ENCODE data around the gene CUL7. TPM values are rescaled to one million over a fixed set of nuclear protein-coding genes. Genes with fewer than 3 reads are reported as not detected.

Gene CUL7
- total RNA-seq (2021) (20.8 to 27.9 TPM (median 27.0 TPM) in 3 replicates), Bru-seq, nascent RNA (percentile 56 among the genes with signal in this experiment)
- long read RNA-seq, experiment 1, full-length matches to known transcripts: 14 of 69 reads
- long read RNA-seq, experiment 1, partial matches to known transcripts: 24 of 69 reads
- long read RNA-seq, experiment 1, other reads (novel, unspliced or antisense): 31 of 69 reads
- long read RNA-seq, experiment 2, full-length matches to known transcripts: 2 of 30 reads
- long read RNA-seq, experiment 2, partial matches to known transcripts: 17 of 30 reads
- long read RNA-seq, experiment 2, other reads (novel, unspliced or antisense): 11 of 30 reads
- long read RNA-seq, experiment 3: 0 reads

DNA sequence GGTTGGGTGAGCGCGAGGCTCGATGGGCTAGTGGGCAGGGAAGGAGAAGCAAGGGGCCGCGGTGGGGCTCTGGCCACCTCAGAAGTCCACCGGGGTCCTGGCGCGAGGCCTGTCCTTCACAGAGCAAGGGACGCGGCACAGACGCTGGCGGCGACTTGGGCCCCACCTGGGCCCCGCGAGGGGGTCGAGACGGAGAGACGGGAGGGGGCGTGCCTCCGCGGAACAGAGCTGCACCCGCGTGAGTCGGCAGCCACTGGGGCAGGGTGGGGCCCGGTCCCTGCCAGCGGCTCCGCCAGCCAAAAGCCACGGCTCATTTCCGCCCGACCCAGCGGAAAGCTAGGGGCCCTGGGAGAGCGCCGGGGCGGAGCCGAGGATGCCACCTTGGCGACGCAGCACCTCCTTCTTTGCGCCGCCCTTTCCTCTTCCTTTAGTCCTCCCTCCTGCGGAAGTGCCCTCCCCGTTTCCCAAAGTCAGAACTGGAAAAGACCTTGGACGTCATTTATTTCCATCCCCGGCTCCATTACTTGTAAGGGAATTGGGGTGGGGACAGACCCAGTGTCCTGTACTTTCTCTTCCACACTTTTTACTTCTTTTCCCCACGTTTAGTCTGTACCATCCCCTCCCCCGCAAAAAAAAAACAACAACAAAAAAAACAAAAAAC is at the start of gene CUL7:
TSS of gene CUL7 (minus strand) at position 307 of the 661 bp plus-strand sequence. CDS start 1,063 bp downstream, outside the sequence.
- Mint-ChIP-seq H3K36me3 (peaks cover 39% of the 10 kb centered on the region), H3K4me1 (peaks cover 30% of the 10 kb centered on the region), H3K27ac (peak within 1 kb of the TSS; percentile 95), H3K9me3 (no peaks in the 10 kb centered on the region), H3K4me3 (peak within 1 kb of the TSS; percentile 91), H3K27me3 (ENCODE audit: low read depth) (no peaks in the 10 kb centered on the region)
- CTCF ChIA-PET: interaction anchor here (0.6 to 2.3 kb wide), 10 partner anchors 20 to 176 kb away, joined by 3 to 22 read pairs (median 4); partner anchors contain the start of genes CNPY3, DNPH1, GNMT and PTK7
- POLR2A ChIA-PET: interaction anchor here (0.6 to 2.5 kb wide), 10 partner anchors 18 to 440 kb away, joined by 3 to 13 read pairs (median 4); partner anchors contain the start of genes CRIP3, KLHDC3, RRP36 and SRF
- DNase-seq (ENCODE audit: low spot score): peak; percentile 86
- ATAC-seq: peak; percentile 93
- TF ChIP-seq IRF2 (CRISPR knock-in tag; IDR thresholded peaks at IDR 0.05; ENCODE audit: borderline replicate concordance, low read depth) (no peak), FOXK1 (CRISPR knock-in tag; IDR thresholded peaks at IDR 0.05) (no peak), ATF1 (CRISPR knock-in tag; IDR thresholded peaks at IDR 0.05) (0 out of 2 replicates have a peak, but pooled peaks have one; percentile 30), ZNF671 (CRISPR knock-in tag; IDR thresholded peaks at IDR 0.05) (no peak; the same call in 1 of the 2 replicates), MXD4 (CRISPR knock-in tag; IDR thresholded peaks at IDR 0.05; ENCODE audit: borderline replicate concordance) (no peak), SOX15 (CRISPR knock-in tag; IDR thresholded peaks at IDR 0.05) (no peak), E2F4 (CRISPR knock-in tag; IDR thresholded peaks at IDR 0.05; ENCODE audit: borderline replicate concordance, low read depth) (no peak), ZNF232 (CRISPR knock-in tag; IDR thresholded peaks at IDR 0.05) (no peak), GABPB1 (CRISPR knock-in tag; IDR thresholded peaks at IDR 0.05) (peak; percentile 83; the same call in 1 of the 2 replicates), ZMAT4 (CRISPR knock-in tag; IDR thresholded peaks at IDR 0.05) (peak; percentile 88), GTF2I (CRISPR knock-in tag; conservative IDR thresholded peaks at IDR 0.05) (no peak), JUN (CRISPR knock-in tag; IDR thresholded peaks at IDR 0.05) (no peak), ZNF396 (CRISPR knock-in tag; IDR thresholded peaks at IDR 0.05; ENCODE audit: borderline replicate concordance) (no peak), HMGXB4 (CRISPR knock-in tag; IDR thresholded peaks at IDR 0.05) (peak; percentile 98), ZNF138 (CRISPR knock-in tag; conservative IDR thresholded peaks at IDR 0.05) (no peak), JAZF1 (CRISPR knock-in tag; IDR thresholded peaks at IDR 0.05) (no peak), FOXP1 (CRISPR knock-in tag; IDR thresholded peaks at IDR 0.05; ENCODE audit: borderline replicate concordance) (peak; percentile 77), GRHL2 (CRISPR knock-in tag; IDR thresholded peaks at IDR 0.05; ENCODE audit: insufficient replicate concordance, severe bottlenecking) (no peak), ZNF219 (CRISPR knock-in tag; IDR thresholded peaks at IDR 0.05; ENCODE audit: borderline replicate concordance) (no peak), IRF1 (CRISPR knock-in tag; IDR thresholded peaks at IDR 0.05) (no peak), KAT7 (CRISPR knock-in tag; IDR thresholded peaks at IDR 0.05; ENCODE audit: borderline replicate concordance) (peak; percentile 69; the same call in 1 of the 2 replicates), ZNF423 (CRISPR knock-in tag; IDR thresholded peaks at IDR 0.05) (no peak), CREM (CRISPR knock-in tag; IDR thresholded peaks at IDR 0.05) (peak; percentile 82)
- TF ChIP-seq, protein P1, sequence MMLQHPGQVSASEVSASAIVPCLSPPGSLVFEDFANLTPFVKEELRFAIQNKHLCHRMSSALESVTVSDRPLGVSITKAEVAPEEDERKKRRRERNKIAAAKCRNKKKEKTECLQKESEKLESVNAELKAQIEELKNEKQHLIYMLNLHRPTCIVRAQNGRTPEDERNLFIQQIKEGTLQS (CRISPR knock-in tag; conservative IDR thresholded peaks at IDR 0.05): no peak
- TF ChIP-seq, protein P2, sequence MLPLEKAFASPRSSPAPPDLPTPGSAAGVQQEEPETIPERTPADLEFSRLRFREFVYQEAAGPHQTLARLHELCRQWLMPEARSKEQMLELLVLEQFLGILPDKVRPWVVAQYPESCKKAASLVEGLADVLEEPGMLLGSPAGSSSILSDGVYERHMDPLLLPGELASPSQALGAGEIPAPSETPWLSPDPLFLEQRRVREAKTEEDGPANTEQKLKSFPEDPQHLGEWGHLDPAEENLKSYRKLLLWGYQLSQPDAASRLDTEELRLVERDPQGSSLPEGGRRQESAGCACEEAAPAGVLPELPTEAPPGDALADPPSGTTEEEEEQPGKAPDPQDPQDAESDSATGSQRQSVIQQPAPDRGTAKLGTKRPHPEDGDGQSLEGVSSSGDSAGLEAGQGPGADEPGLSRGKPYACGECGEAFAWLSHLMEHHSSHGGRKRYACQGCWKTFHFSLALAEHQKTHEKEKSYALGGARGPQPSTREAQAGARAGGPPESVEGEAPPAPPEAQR (CRISPR knock-in tag; IDR thresholded peaks at IDR 0.05): no peak
- TF ChIP-seq, protein P3, sequence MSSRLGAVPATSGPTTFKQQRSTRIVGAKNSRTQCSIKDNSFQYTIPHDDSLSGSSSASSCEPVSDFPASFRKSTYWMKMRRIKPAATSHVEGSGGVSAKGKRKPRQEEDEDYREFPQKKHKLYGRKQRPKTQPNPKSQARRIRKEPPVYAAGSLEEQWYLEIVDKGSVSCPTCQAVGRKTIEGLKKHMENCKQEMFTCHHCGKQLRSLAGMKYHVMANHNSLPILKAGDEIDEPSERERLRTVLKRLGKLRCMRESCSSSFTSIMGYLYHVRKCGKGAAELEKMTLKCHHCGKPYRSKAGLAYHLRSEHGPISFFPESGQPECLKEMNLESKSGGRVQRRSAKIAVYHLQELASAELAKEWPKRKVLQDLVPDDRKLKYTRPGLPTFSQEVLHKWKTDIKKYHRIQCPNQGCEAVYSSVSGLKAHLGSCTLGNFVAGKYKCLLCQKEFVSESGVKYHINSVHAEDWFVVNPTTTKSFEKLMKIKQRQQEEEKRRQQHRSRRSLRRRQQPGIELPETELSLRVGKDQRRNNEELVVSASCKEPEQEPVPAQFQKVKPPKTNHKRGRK (CRISPR knock-in tag; IDR thresholded peaks at IDR 0.05; ENCODE audit: borderline replicate concordance): no peak
- TF ChIP-seq, protein P4, sequence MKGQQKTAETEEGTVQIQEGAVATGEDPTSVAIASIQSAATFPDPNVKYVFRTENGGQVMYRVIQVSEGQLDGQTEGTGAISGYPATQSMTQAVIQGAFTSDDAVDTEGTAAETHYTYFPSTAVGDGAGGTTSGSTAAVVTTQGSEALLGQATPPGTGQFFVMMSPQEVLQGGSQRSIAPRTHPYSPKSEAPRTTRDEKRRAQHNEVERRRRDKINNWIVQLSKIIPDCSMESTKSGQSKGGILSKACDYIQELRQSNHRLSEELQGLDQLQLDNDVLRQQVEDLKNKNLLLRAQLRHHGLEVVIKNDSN (CRISPR knock-in tag; IDR thresholded peaks at IDR 0.05): no peak; the same call in 1 of the 2 replicates
